Lung (tissue), 12 donors: ENCODE data around the gene PPP2R5C. TPM values are rescaled to one million over a fixed set of nuclear protein-coding genes. Genes with fewer than 3 reads are reported as not detected.

Source experiments
- ATAC-seq: fragments of 200-7000 bp; cut with Tn5 transposase; one replicate; pipeline ENCODE4 v1.9.1; 2020; ENCODE audit warnings: moderate number of reproducible peaks; ENCODE audit not compliant: insufficient read depth, low FRiP score
- DNase-seq, 3 donors: peaks; one replicate each; pipeline ENCODE4 v3.0.0-alpha.2; 2013 to 2017
- H3K27ac ChIP-seq, 2 donors: one replicate each; pipeline ENCODE4 v1.5.1; 2013; ENCODE audit warnings: mild to moderate bottlenecking in 2 of 2, moderate library complexity in 2 of 2, control low read depth in 1 of 2, inconsistent platforms in 1 of 2, low read depth in 1 of 2, low read length in 1 of 2
- H3K27me3 ChIP-seq, 3 donors: one replicate each; pipeline ENCODE4 v1.5.1; 2013; ENCODE audit warnings: low read length in 2 of 3; ENCODE audit not compliant: control insufficient read depth in 3 of 3, insufficient read depth in 3 of 3
- H3K36me3 ChIP-seq, 4 donors: one replicate each; pipeline ENCODE4 v1.5.1; 2013; ENCODE audit warnings: low read length in 4 of 4, mild to moderate bottlenecking in 1 of 4, moderate library complexity in 1 of 4; ENCODE audit not compliant: control insufficient read depth in 4 of 4, insufficient read depth in 4 of 4
- H3K4me1 ChIP-seq, 5 donors: one replicate each; pipeline ENCODE4 v1.5.1; 2013; ENCODE audit warnings: low read length in 5 of 5, mild to moderate bottlenecking in 2 of 5, moderate library complexity in 1 of 5; ENCODE audit not compliant: control insufficient read depth in 5 of 5, insufficient read depth in 5 of 5
- H3K4me3 ChIP-seq: one replicate; pipeline ENCODE4 v1.5.1; 2013; ENCODE audit warnings: mild to moderate bottlenecking, control low read depth, moderate library complexity
- H3K9ac ChIP-seq, 2 donors: one replicate each; pipeline ENCODE4 v1.5.1; 2013; ENCODE audit warnings: low read length in 2 of 2, control low read depth in 1 of 2; ENCODE audit not compliant: insufficient read depth in 1 of 2
- H3K9me3 ChIP-seq, 4 donors: one replicate each; pipeline ENCODE4 v1.5.1; 2013; ENCODE audit warnings: low read length in 3 of 4, mild to moderate bottlenecking in 1 of 4, moderate library complexity in 1 of 4; ENCODE audit not compliant: control insufficient read depth in 4 of 4, insufficient read depth in 3 of 4
- CTCF ChIP-seq: IDR thresholded peaks from 2 replicates; pipeline ENCODE4 v1.5.1; 2012; ENCODE audit warnings: mild to moderate bottlenecking; ENCODE audit errors: control extremely low read depth, extremely low read depth
- WGBS, 2 donors: extraction: QIAGEN DNeasy Blood & Tissue Kit; methylation state at CpG; one replicate each; pipeline ENCODE4 v1.1.7; 2013; 5-methylcytosine and 5-hydroxymethylcytosine counted together
- polyA plus RNA-seq, 2 donors: library from polyadenylated mRNA; stranded (reverse); fragments of 200-250 nt; gene quantifications; one replicate each; pipeline ENCODE4 v1.2.1, GENCODE V29; 2013
- total RNA-seq, 2 donors: library from RNA; depleted of rRNA in 1 of 2; stranded (reverse); fragments of >200 nt in 1 of 2; gene quantifications; one replicate each; pipeline ENCODE4 v1.2.1, GENCODE V29; 2014 to 2021
- donor health status: control.
- donor health status: control.
- donor health status: Bipolar disorder and iron deficiency.
- donor health status: healthy.
- donor health status: DM: yes; HTN: yes; CAD: no.

The PPP2R5C gene
- total and polyA plus RNA-seq, 4 donors = 66.6 to 180 (median 126) TPM

GRCh38 chr14:101834800-101835547 lies 73.5 kb downstream of the PPP2R5C start:
- 61 to 76% methylated on average over 6 of the region's 6 CpGs for WGBS, 2 donors
- DNase-seq = peak; percentile 63 to 81 (median 79)
- peaks cover 12 to 32% (median 13%) of the 10 kb centered on the region in 5 donors for H3K4me1 ChIP-seq

DNA sequence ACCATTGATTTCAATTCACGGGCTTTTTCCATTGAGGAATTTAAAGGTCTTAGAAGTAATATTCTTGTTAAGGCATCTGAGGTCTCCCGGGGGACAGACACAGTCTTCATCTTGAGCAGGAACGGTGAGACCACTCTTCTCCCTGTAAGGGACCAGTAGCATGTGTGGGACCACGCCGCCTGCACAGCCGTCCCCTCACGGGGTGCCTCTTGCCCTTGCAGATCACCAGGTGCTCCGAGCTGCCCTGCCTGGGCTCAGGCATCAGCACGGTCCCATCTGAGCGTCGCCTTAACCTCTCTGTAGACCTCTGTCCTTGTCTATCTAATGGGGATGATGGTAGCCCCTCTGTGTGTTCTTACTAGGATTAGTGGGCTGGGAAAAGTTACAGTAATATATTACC lies 74.1 kb downstream of the PPP2R5C start:
- no peaks in the 10 kb centered on the region for H3K9me3 ChIP-seq
- H3K4me3 ChIP-seq = no peak overlapping the region
- no peak for TF ChIP-seq CTCF
- ATAC-seq (no peak), DNase-seq (no peak)
- H3K4me1 ChIP-seq = peaks cover 12 to 32% (median 13%) of the 10 kb centered on the region in 5 donors
- no peaks in the 10 kb centered on the region for H3K27me3 ChIP-seq
- peak overlapping the region; percentile 35 to 82 for H3K27ac ChIP-seq
- WGBS, 2 donors = 94% methylated on average over 11 of the region's 11 CpGs
- H3K9ac ChIP-seq = no peak overlapping the region
- peaks cover 0 to 10% (median 0%) of the 10 kb centered on the region in 4 donors for H3K36me3 ChIP-seq

More at GRCh38 chr14:101834800-101835547, 73.5 kb downstream of the PPP2R5C start:
- no peak for ATAC-seq
- Histone ChIP-seq H3K9ac (no peak overlapping the region), H3K4me3 (no peak overlapping the region), H3K27ac (peak overlapping the region; percentile 9 to 82), H3K36me3 (peaks cover 0 to 10% (median 0%) of the 10 kb centered on the region in 4 donors), H3K9me3 (no peaks in the 10 kb centered on the region), H3K27me3 (no peaks in the 10 kb centered on the region)
- no peak for TF ChIP-seq CTCF

DNA sequence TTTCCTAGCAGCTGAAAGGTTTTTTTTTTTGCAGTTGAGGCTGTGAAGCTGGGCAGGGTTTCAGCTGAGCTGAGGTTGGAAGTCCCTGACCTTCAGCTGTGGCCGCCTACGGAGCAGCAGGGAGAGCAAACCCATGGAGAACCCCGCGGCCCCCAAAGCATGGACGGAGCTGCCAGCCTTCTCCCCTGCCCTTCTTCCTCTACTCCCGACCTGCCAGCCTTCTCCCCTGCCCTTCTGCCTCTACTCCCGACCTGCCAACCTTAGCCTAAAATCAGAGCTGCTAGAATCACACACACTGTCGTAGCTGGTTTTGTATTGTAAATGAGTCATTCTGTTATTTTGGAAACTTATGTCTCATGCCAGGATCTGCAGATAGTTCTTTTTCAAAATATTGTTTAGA lies 74.6 kb downstream of the PPP2R5C start:
- Histone ChIP-seq H3K27ac (peak overlapping the region; percentile 59 to 82), H3K4me3 (no peak overlapping the region), H3K9me3 (no peaks in the 10 kb centered on the region), H3K9ac (no peak overlapping the region), H3K27me3 (no peaks in the 10 kb centered on the region), H3K36me3 (peaks cover 0 to 10% (median 0%) of the 10 kb centered on the region in 4 donors), H3K4me1 (peaks cover 12 to 32% (median 13%) of the 10 kb centered on the region in 5 donors)
- DNase-seq = peak in 1 of 3 donors; percentile 34
- no peak for TF ChIP-seq CTCF
- no peak for ATAC-seq
- 67 to 86% methylated on average over 8 of the region's 8 CpGs for WGBS, 2 donors
